OCI-LY7 (cell line): ENCODE results near the gene ELAVL2. TPM values are rescaled to one million over a fixed set of nuclear protein-coding genes. Genes with fewer than 3 reads are reported as not detected.

Experiments used
- BruUV-seq: library from RNA; stranded (reverse); fragments of 400-500 nt; replicated peaks from 2 replicates; lab custom pipeline; 2021; lab: Mats Ljungman, UMichigan
- CTCF ChIA-PET: fragments of 300-600 bp; sonication (Branson Sonifier 250); formaldehyde crosslinking; loops from one replicate; lab custom pipeline; 2022; ENCODE audit warnings: antibody characterized with exemption; ENCODE audit not compliant: unreplicated experiment; lab: Charles Lee
- POLR2A ChIA-PET: fragments of 300-600 bp; sonication (Branson Sonifier 250); formaldehyde crosslinking; loops from one replicate; lab custom pipeline; 2022; ENCODE audit warnings: antibody characterized with exemption; lab: Charles Lee
- DNase-seq: peaks from one replicate; pipeline ENCODE4 v3.0.0-alpha.2; 2015; ENCODE audit warnings: low spot score
- H2AFZ ChIP-seq: fragments of 200-600 bp; sonication (generic), shearing (Covaris generic); 2 replicates; pipeline ENCODE4 v1.6.1; 2014; ENCODE audit warnings: mild to moderate bottlenecking, antibody characterized with exemption, low read length, moderate library complexity
- H3K27ac ChIP-seq: fragments of 200-600 bp; sonication (generic); 2 replicates; pipeline ENCODE4 v1.5.1; 2014; ENCODE audit warnings: mixed run types, low read depth, mild to moderate bottlenecking, moderate library complexity, low read length, inconsistent platforms; ENCODE audit not compliant: poor library complexity, severe bottlenecking
- H3K36me3 ChIP-seq: fragments of 200-600 bp; sonication (generic); 2 replicates; pipeline ENCODE4 v1.6.1; 2014; ENCODE audit warnings: mild to moderate bottlenecking, antibody characterized with exemption, low read length, moderate library complexity, mixed read lengths; ENCODE audit not compliant: insufficient read depth
- H3K4me1 ChIP-seq: fragments of 200-600 bp; sonication (generic); 2 replicates; pipeline ENCODE4 v1.5.1; 2014; ENCODE audit warnings: mild to moderate bottlenecking, low read length; ENCODE audit not compliant: insufficient read depth, poor library complexity, severe bottlenecking
- H3K4me2 ChIP-seq: fragments of 200-600 bp; sonication (generic); 2 replicates; pipeline ENCODE4 v1.6.1; 2014; ENCODE audit warnings: mild to moderate bottlenecking, low read length
- H3K4me3 ChIP-seq: fragments of 200-600 bp; sonication (generic); 2 replicates; pipeline ENCODE4 v1.5.1; 2014; ENCODE audit warnings: mild to moderate bottlenecking, low read depth, low read length; ENCODE audit not compliant: poor library complexity, severe bottlenecking
- H3K79me2 ChIP-seq: fragments of 200-600 bp; sonication (generic); 2 replicates; pipeline ENCODE4 v1.6.1; 2016; ENCODE audit warnings: low read depth, mild to moderate bottlenecking, low read length, moderate library complexity, mixed read lengths; ENCODE audit not compliant: insufficient read depth
- H3K9me2 ChIP-seq: fragments of 200-600 bp; sonication (generic); 2 replicates; pipeline ENCODE4 v1.6.1; 2016; ENCODE audit warnings: mild to moderate bottlenecking, low read length, mixed read lengths; ENCODE audit not compliant: insufficient read depth
- H3K9me3 ChIP-seq: fragments of 200-600 bp; sonication (generic); 2 replicates; pipeline ENCODE4 v1.6.1; 2014; ENCODE audit warnings: mild to moderate bottlenecking, mixed run types, low read length, mixed read lengths
- H4K20me1 ChIP-seq: fragments of 200-600 bp; sonication (generic); 2 replicates; pipeline ENCODE4 v1.6.1; 2014; ENCODE audit warnings: mild to moderate bottlenecking, antibody characterized with exemption, low read length, moderate library complexity, mixed read lengths; ENCODE audit not compliant: insufficient read depth
- EZH2phosphoT487 ChIP-seq: fragments of 200-600 bp; sonication (generic); IDR thresholded peaks from 2 replicates; pipeline ENCODE4 v1.6.1; 2018; ENCODE audit warnings: low read depth, borderline replicate concordance, mild to moderate bottlenecking, mixed run types, antibody characterized with exemption, low read length, moderate library complexity, mixed read lengths
- intact Hi-C: fragments of 100-400 bp; cut with micrococcal nuclease; formaldehyde crosslinking; loops from one replicate; pipeline ENCODE4 v1.10.0; 2022; ENCODE audit not compliant: unreplicated experiment
- total RNA-seq, 2 experiments: library from RNA; depleted of rRNA in 1 of 2; stranded (reverse); fragments of >200 nt in 1 of 2; shearing (Covaris generic) in 1 of 2; gene quantifications; 2 replicates each; pipeline ENCODE4 v1.2.3, GENCODE V29; 2014 to 2022
- TF ChIP-seq, protein P1 (sequence below): fragments of 200-600 bp; sonication (generic); conservative IDR thresholded peaks from 2 replicates; pipeline ENCODE4 v1.5.1; 2014; ENCODE audit warnings: mild to moderate bottlenecking, antibody characterized with exemption, low read length, moderate library complexity, mixed read lengths

ELAVL2 gene
- total RNA-seq, 2 experiments from 2014 or later, result not detected

DNA sequence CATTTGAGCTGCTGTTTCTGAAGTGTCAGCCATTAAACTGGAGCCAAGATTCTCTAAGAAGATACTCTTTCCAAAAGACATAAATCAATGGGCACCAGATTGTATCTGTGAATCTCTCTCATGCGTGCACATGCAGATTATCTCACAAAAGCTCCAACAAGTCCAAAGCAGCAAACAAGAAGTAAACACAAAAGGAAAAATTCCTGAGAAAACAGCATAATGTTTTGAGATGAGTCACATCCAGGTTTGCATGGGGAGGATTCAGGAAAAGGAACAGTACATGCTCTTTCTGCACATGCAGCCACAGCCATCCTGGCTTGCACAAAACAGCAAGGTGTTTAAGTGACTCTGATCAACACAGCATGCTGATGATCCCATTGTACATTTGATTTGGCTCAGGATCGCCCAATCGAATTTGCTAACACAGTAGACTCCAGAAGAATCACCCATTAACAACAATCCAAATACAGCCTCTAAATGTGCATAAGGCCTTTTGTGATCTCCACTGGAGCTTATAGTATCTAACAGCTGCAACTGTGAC is 143.1 kb downstream of the ELAVL2 start:
- H3K9me3 ChIP-seq, result no peaks in the 10 kb centered on the region
- no peak overlapping the region for H3K4me2 ChIP-seq
- H3K36me3 ChIP-seq, result no peaks in the 10 kb centered on the region
- TF ChIP-seq, protein P1, sequence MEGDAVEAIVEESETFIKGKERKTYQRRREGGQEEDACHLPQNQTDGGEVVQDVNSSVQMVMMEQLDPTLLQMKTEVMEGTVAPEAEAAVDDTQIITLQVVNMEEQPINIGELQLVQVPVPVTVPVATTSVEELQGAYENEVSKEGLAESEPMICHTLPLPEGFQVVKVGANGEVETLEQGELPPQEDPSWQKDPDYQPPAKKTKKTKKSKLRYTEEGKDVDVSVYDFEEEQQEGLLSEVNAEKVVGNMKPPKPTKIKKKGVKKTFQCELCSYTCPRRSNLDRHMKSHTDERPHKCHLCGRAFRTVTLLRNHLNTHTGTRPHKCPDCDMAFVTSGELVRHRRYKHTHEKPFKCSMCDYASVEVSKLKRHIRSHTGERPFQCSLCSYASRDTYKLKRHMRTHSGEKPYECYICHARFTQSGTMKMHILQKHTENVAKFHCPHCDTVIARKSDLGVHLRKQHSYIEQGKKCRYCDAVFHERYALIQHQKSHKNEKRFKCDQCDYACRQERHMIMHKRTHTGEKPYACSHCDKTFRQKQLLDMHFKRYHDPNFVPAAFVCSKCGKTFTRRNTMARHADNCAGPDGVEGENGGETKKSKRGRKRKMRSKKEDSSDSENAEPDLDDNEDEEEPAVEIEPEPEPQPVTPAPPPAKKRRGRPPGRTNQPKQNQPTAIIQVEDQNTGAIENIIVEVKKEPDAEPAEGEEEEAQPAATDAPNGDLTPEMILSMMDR, result no peak
- no peak for TF ChIP-seq EZH2phosphoT487
- intact Hi-C loops, result no loop called here
- H3K27ac ChIP-seq, result no peak overlapping the region
- H3K79me2 ChIP-seq, result no peaks in the 10 kb centered on the region
- H2AFZ ChIP-seq, result no peak overlapping the region
- no peaks in the 10 kb centered on the region for H4K20me1 ChIP-seq
- ChIA-PET CTCF (no interaction called here), POLR2A (no interaction called here)
- BruUV-seq, result no TSS peak
- no peak overlapping the region for H3K4me3 ChIP-seq
- no peaks in the 10 kb centered on the region for H3K4me1 ChIP-seq
- H3K9me2 ChIP-seq, result no peaks in the 10 kb centered on the region
- no peak for DNase-seq

DNA sequence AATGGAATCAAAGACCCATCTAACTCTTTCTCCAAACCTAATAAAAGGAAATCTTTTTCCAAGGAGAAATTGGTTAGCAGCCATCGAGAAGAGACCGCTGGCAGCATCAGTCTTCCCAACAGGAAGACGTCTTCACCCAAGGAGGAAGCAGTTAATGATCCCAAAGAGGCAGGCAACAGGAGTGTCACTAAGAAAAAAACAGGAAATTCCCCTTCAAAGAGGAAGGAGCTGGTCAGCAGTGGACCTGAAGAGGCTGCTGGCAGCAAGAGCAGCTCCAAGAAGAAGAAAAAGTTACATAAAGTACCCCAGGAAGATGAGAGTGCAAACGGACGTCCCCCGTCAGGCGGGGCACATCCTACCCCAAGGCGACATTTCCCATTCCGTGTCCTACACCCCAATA is 143.7 kb downstream of the ELAVL2 start:
- H3K27ac ChIP-seq, result no peak overlapping the region
- no peaks in the 10 kb centered on the region for H3K4me1 ChIP-seq
- no peaks in the 10 kb centered on the region for H3K9me2 ChIP-seq
- ChIA-PET POLR2A (no interaction called here), CTCF (no interaction called here)
- intact Hi-C loops, result no loop called here
- no TSS peak for BruUV-seq
- TF ChIP-seq, protein P1, result no peak
- TF ChIP-seq EZH2phosphoT487, result no peak
- no peaks in the 10 kb centered on the region for H3K36me3 ChIP-seq
- no peak for DNase-seq
- H3K4me3 ChIP-seq, result no peak overlapping the region
- H3K9me3 ChIP-seq, result no peaks in the 10 kb centered on the region
- no peak overlapping the region for H3K4me2 ChIP-seq
- H4K20me1 ChIP-seq, result no peaks in the 10 kb centered on the region
- no peak overlapping the region for H2AFZ ChIP-seq
- no peaks in the 10 kb centered on the region for H3K79me2 ChIP-seq

DNA sequence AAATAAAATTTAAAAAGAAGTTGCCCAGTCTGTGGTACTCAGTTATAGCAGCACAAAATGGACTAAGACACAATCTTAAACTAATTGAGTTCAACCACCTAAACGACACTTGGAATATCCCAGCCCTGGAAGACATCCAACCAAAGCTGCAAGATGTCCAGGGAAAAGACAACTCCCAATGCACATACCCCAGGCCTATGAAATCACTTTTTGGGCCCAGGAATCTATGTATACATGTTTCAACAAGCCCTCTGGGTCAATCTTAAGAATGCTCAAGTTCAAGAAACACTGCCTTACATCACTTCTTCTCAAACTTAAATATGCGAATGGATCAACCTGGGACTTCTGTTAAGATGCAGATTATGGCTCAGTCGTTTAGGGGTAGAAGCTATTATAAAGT is 148.6 kb downstream of the ELAVL2 start:
- intact Hi-C loops, result no loop called here
- Histone ChIP-seq H2AFZ (no peak overlapping the region), H3K27ac (no peak overlapping the region), H3K9me3 (no peaks in the 10 kb centered on the region), H3K4me2 (no peak overlapping the region), H4K20me1 (no peaks in the 10 kb centered on the region), H3K4me1 (no peaks in the 10 kb centered on the region), H3K9me2 (no peaks in the 10 kb centered on the region), H3K4me3 (no peak overlapping the region), H3K79me2 (no peaks in the 10 kb centered on the region), H3K36me3 (no peaks in the 10 kb centered on the region)
- ChIA-PET CTCF (no interaction called here), POLR2A (interaction anchor here (0.6 kb wide), 1 partner anchor 41 kb away, joined by 3 read pairs; no protein-coding TSS in a partner anchor)
- DNase-seq, result no peak
- no TSS peak for BruUV-seq
- TF ChIP-seq, protein P1, result no peak
